Measurements from ENCODE around the gene FCHSD2. TPM values are rescaled to one million over a fixed set of nuclear protein-coding genes. Genes with fewer than 3 reads are reported as not detected.

FCHSD2 gene
- polyA plus RNA-seq, 2 of the 4 experiments (the other 2 are of a cell fraction), result 10.5 to 19.0 TPM

DNA sequence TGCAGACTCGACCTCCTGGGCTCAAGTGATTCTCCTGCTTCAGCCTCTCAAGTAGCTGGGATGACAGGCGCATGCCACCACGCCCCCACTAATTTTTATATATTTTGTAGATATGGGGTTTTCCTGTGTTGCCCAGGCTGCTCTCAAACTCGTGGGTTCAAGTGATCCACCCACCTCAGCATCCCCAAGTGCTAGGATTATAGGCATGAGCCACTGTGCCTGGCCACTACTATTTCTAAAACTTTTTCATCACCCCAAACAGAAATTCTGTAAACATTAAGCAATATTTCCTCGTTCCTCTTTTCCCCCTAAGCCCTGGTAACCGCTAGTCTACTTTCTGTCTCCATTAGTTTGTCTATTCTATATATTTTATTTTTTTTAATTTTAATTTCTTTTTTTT is 336.9 kb downstream of the FCHSD2 start:
- CTCF ChIA-PET, result interaction anchor here (1.0 to 1.2 kb wide), 2 partner anchors 8 to 80 kb away, joined by 3 read pairs; no protein-coding TSS in a partner anchor
- H3K4me2 ChIP-seq, result no peak overlapping the region
- peaks cover 31% of the 10 kb centered on the region for H3K4me1 ChIP-seq
- H3K27ac ChIP-seq, result peak overlapping the region in 1 of 2 experiments; percentile 16; a peak in 1 of 6 replicates
- no peak overlapping the region for H3K4me3 ChIP-seq
- no peak for ATAC-seq
- H3K9me3 ChIP-seq, result no peaks in the 10 kb centered on the region
- no peak for DNase-seq (ENCODE audit: low read depth in 1 of 2, low spot score in 1 of 2)
- WGBS (ENCODE audit: missing lambda C conversion rate), result 83% methylated on average over 6 of the region's 6 CpGs
- POLR2A ChIA-PET, result no interaction called here
- no peak for FAIRE-seq
- no peak for TF ChIP-seq CHD4 (IDR thresholded peaks at IDR 0.05; ENCODE audit: borderline replicate concordance)
- no peak for TF ChIP-seq JUNB (IDR thresholded peaks at IDR 0.05)
- TF ChIP-seq CEBPB (IDR thresholded peaks at IDR 0.05), result no peak
- TF ChIP-seq NPAS2 (CRISPR knock-in tag; IDR thresholded peaks at IDR 0.05; ENCODE audit: borderline replicate concordance), result no peak
- TF ChIP-seq SMC3 (IDR thresholded peaks at IDR 0.05), result no peak
- no peak for TF ChIP-seq HOXB13 (CRISPR knock-in tag; IDR thresholded peaks at IDR 0.05; ENCODE audit: low read depth)
- TF ChIP-seq, protein P1, sequence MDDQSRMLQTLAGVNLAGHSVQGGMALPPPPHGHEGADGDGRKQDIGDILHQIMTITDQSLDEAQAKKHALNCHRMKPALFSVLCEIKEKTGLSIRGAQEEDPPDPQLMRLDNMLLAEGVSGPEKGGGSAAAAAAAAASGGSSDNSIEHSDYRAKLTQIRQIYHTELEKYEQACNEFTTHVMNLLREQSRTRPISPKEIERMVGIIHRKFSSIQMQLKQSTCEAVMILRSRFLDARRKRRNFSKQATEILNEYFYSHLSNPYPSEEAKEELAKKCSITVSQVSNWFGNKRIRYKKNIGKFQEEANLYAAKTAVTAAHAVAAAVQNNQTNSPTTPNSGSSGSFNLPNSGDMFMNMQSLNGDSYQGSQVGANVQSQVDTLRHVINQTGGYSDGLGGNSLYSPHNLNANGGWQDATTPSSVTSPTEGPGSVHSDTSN (IDR thresholded peaks at IDR 0.05), result no peak

DNA sequence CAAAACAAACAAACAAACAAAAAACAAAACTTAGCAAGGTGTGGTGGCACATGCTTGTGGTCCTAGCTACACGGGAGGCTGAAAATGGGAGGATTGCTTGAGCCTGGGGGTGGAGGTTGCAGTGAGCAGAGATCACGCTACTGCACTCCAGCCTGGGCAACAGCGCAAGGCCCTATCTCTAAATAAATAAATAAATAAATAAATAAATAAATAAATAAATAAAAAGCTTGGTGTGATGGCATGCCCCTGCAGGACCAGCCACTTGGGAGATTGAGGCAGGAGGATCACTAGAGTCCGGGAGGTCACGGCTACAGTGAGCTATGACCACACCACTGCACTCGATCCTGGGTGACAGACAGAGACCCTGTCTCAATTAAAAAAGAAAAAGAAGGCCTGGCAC is 339.3 kb downstream of the FCHSD2 start:
- POLR2A ChIA-PET, result interaction anchor here (0.6 kb wide), 1 partner anchor 100 kb away, joined by 5 read pairs; no protein-coding TSS in a partner anchor
- ATAC-seq, result no peak
- no peaks in the 10 kb centered on the region for H3K9me3 ChIP-seq
- peak; percentile 86 for TF ChIP-seq ZC3H11A (IDR thresholded peaks at IDR 0.05)
- no peak for TF ChIP-seq JUNB (IDR thresholded peaks at IDR 0.05)
- TF ChIP-seq HEYL (CRISPR knock-in tag; IDR thresholded peaks at IDR 0.05), result no peak
- no peak for TF ChIP-seq RCOR1 (IDR thresholded peaks at IDR 0.05; ENCODE audit: low read depth, low read length)
- TF ChIP-seq FOSL2 (IDR thresholded peaks at IDR 0.05), result no peak
- no peak for TF ChIP-seq FOSL2 (CRISPR knock-in tag; IDR thresholded peaks at IDR 0.05)
- no peak for TF ChIP-seq RNF2 (IDR thresholded peaks at IDR 0.05; ENCODE audit: borderline replicate concordance, low read depth)
- H3K4me1 ChIP-seq, result peaks cover 19% of the 10 kb centered on the region
- H3K4me2 ChIP-seq, result no peak overlapping the region
- no peak overlapping the region for H3K27ac ChIP-seq
- no peak for DNase-seq (ENCODE audit: low read depth in 1 of 2, low spot score in 1 of 2)
- FAIRE-seq, result no peak
- no peak overlapping the region for H3K4me3 ChIP-seq
- WGBS (ENCODE audit: missing lambda C conversion rate), result 88% methylated on average over 6 of the region's 6 CpGs
- CTCF ChIA-PET, result interaction anchor here (0.6 to 2.6 kb wide), 4 partner anchors 9 to 375 kb away, joined by 3 to 15 read pairs (median 6); partner anchors contain the start of gene STARD10

DNA sequence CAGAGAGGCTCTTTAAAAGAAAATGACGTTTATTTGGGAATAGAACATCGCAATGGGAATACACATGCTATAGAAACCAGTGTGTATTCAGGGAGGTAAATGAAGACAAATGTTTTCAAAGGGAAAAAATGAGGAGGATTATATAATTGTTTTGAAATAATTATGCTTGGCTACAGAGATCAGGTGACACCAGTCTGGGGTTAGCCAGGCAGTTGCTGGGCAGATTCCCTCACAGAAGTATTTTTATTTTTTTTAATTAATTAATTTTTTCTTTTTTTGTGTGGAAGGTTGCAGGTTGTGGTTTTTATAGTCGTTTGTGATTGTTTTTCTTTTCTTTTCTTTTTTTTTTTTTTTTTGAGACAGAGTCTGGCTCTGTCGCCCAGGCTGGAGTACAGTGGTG is 342.7 kb downstream of the FCHSD2 start:
- DNase-seq (ENCODE audit: low read depth in 1 of 2, low spot score in 1 of 2) (no peak), ATAC-seq (no peak), FAIRE-seq (no peak)
- Histone ChIP-seq H3K4me2 (no peak overlapping the region), H3K27ac (no peak overlapping the region), H3K9me3 (no peaks in the 10 kb centered on the region), H3K4me1 (peaks cover 4% of the 10 kb centered on the region; the same call in 1 of the 3 replicates), H3K4me3 (no peak overlapping the region)
- ChIA-PET CTCF (interaction anchor here (1.4 kb wide), 2 partner anchors 11 to 32 kb away, joined by 3 to 5 read pairs; no protein-coding TSS in a partner anchor), POLR2A (no interaction called here)
- TF ChIP-seq JUNB (IDR thresholded peaks at IDR 0.05) (no peak), RFX5 (IDR thresholded peaks at IDR 0.05) (peak; percentile 53; the same call in 1 of the 2 replicates)
- 69% methylated on average over 4 of the region's 4 CpGs for WGBS (ENCODE audit: missing lambda C conversion rate)

DNA sequence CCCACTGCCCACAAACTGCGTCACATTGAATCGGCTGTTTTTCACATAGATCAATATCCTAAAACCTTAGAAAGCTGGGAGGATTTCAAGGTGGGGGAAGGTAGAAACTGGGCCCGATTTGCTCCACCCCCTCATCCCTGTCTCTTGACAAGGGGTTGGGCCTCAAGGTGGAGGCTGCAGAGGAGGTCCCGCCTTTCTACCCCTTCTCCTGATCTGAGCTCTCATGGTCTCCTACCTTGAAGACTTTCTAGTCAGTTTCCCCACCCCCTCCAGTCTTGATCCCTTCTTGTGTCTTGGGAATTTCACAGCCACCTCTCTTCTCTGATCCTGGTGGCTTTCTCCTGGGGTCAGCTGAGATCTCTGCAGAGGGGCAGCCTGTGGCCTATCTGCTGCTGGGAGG is 343.8 kb downstream of the FCHSD2 start:
- Histone ChIP-seq H3K4me1 (peaks cover 8% of the 10 kb centered on the region), H3K4me2 (no peak overlapping the region), H3K9me3 (no peaks in the 10 kb centered on the region), H3K4me3 (no peak overlapping the region), H3K27ac (no peak overlapping the region)
- ATAC-seq, result no peak
- no peak for DNase-seq (ENCODE audit: low read depth in 1 of 2, low spot score in 1 of 2)
- WGBS (ENCODE audit: missing lambda C conversion rate), result 78% methylated on average over 4 of the region's 4 CpGs
- POLR2A ChIA-PET, result interaction anchor here (0.7 kb wide), 2 partner anchors 17 to 76 kb away, joined by 3 to 4 read pairs; no protein-coding TSS in a partner anchor
- no peak for FAIRE-seq
- CTCF ChIA-PET, result interaction anchor here (0.5 to 2.0 kb wide), 7 partner anchors 12 to 333 kb away, joined by 3 to 10 read pairs (median 5); no protein-coding TSS in a partner anchor
- TF ChIP-seq RARB (CRISPR knock-in tag; IDR thresholded peaks at IDR 0.05) (no peak), RAD21 (conservative IDR thresholded peaks at IDR 0.05 in 1 of 2, IDR thresholded peaks at IDR 0.05 in 1 of 2) (no peak), ZFP36 (IDR thresholded peaks at IDR 0.05; ENCODE audit: borderline replicate concordance, partially characterized antibody) (no peak), NPAS2 (CRISPR knock-in tag; IDR thresholded peaks at IDR 0.05; ENCODE audit: borderline replicate concordance) (no peak), KDM1A (IDR thresholded peaks at IDR 0.05; ENCODE audit: low read depth) (no peak), MYC (IDR thresholded peaks at IDR 0.05; ENCODE audit: borderline replicate concordance, low read length) (no peak), POLR2AphosphoS2 (conservative IDR thresholded peaks at IDR 0.05; ENCODE audit: low read length) (no peak), TP53 (CRISPR knock-in tag; IDR thresholded peaks at IDR 0.05) (no peak), CHD2 (IDR thresholded peaks at IDR 0.05; ENCODE audit: low read length, partially characterized antibody) (no peak), EHMT2 (IDR thresholded peaks at IDR 0.05; ENCODE audit: low read depth) (no peak), KDM5A (IDR thresholded peaks at IDR 0.05) (no peak), HOXB5 (CRISPR knock-in tag; IDR thresholded peaks at IDR 0.05) (no peak), CBX8 (IDR thresholded peaks at IDR 0.05) (no peak), ZC3H11A (IDR thresholded peaks at IDR 0.05) (no peak)
- TF ChIP-seq, protein P2, sequence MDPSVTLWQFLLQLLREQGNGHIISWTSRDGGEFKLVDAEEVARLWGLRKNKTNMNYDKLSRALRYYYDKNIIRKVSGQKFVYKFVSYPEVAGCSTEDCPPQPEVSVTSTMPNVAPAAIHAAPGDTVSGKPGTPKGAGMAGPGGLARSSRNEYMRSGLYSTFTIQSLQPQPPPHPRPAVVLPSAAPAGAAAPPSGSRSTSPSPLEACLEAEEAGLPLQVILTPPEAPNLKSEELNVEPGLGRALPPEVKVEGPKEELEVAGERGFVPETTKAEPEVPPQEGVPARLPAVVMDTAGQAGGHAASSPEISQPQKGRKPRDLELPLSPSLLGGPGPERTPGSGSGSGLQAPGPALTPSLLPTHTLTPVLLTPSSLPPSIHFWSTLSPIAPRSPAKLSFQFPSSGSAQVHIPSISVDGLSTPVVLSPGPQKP (IDR thresholded peaks at IDR 0.05; ENCODE audit: low read depth, low read length), result no peak
- TF ChIP-seq, protein P3, sequence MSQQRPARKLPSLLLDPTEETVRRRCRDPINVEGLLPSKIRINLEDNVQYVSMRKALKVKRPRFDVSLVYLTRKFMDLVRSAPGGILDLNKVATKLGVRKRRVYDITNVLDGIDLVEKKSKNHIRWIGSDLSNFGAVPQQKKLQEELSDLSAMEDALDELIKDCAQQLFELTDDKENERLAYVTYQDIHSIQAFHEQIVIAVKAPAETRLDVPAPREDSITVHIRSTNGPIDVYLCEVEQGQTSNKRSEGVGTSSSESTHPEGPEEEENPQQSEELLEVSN (IDR thresholded peaks at IDR 0.05; ENCODE audit: borderline replicate concordance, low read depth), result no peak
- TF ChIP-seq, protein P4, sequence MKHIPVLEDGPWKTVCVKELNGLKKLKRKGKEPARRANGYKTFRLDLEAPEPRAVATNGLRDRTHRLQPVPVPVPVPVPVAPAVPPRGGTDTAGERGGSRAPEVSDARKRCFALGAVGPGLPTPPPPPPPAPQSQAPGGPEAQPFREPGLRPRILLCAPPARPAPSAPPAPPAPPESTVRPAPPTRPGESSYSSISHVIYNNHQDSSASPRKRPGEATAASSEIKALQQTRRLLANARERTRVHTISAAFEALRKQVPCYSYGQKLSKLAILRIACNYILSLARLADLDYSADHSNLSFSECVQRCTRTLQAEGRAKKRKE (CRISPR knock-in tag; IDR thresholded peaks at IDR 0.05; ENCODE audit: low read depth), result no peak
